Mesothelial cell of epicardium (in vitro differentiated cells): ENCODE data around the gene SORBS1. TPM values are rescaled to one million over a fixed set of nuclear protein-coding genes. Genes with fewer than 3 reads are reported as not detected.

Experiments
- DNase-seq, 2 experiments: peaks; one replicate each; pipeline ENCODE4 v3.0.0; 2021; ENCODE audit warnings: low spot score in 2 of 2; ENCODE audit not compliant: unreplicated experiment in 2 of 2
- H3K27ac Mint-ChIP-seq: 2 replicates; pipeline ENCODE4 v1.8.0; 2021; ENCODE audit warnings: mixed read lengths
- H3K27me3 Mint-ChIP-seq: 2 replicates; pipeline ENCODE4 v1.8.0; 2021; ENCODE audit warnings: low read depth, mixed read lengths
- H3K36me3 Mint-ChIP-seq: 2 replicates; pipeline ENCODE4 v1.8.0; 2021; ENCODE audit warnings: mixed read lengths
- H3K4me1 Mint-ChIP-seq: 2 replicates; pipeline ENCODE4 v1.8.0; 2021; ENCODE audit warnings: mixed read lengths
- H3K4me3 Mint-ChIP-seq: 2 replicates; pipeline ENCODE4 v1.8.0; 2021; ENCODE audit warnings: mild to moderate bottlenecking, moderate library complexity, mixed read lengths
- H3K9me3 Mint-ChIP-seq: 2 replicates; pipeline ENCODE4 v1.8.0; 2021; ENCODE audit warnings: mixed read lengths
- total RNA-seq: library from RNA; stranded (reverse); gene quantifications from 3 replicates; pipeline ENCODE4 v1.2.1, GENCODE V29; 2021
- TF ChIP-seq, protein P1 (sequence below): fragments of 200-600 bp; sonication (generic); IDR thresholded peaks from one replicate; pipeline ENCODE4 v1.5.0; 2021; ENCODE audit warnings: antibody characterized with exemption; ENCODE audit not compliant: unreplicated experiment

SORBS1 gene
- total RNA-seq, 1 donor from 2014 or later, result 24.9 TPM

DNA sequence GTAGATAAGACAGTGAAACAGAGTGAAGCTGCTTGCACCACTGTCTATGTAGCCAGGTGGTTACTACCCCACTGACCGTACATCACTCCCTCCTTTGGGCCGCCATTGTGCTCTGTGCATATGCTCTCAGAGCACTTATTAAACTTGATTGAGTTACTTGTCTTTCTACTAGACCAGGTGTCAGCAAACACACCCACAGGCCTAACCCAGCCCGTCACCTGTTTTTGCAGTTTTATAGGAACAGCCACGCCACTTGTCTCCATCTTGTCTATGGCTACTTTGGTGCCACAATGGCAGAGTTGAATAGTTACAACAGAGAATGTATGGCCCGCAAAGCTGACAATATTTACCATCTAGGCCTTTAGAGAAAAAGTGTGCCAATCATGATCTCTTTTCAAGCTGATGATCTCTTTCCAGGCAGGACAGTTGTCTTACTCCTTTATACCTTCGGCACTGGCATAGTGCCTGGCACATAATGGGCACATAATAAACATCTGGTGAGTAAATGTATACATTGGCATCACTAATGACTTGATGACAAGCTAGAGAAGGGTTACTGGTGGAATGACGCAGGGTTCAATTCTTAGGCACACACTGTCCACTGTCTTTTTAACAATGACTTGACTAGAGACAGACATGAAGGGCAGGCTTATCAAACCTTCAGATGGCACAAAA lies 36.7 kb downstream of the SORBS1 start:
- Mint-ChIP-seq H3K9me3 (no peaks in the 10 kb centered on the region), H3K27me3 (no peaks in the 10 kb centered on the region), H3K4me1 (peaks cover 3% of the 10 kb centered on the region), H3K27ac (no peak overlapping the region), H3K36me3 (no peaks in the 10 kb centered on the region), H3K4me3 (no peak overlapping the region)
- no peak for DNase-seq
- TF ChIP-seq, protein P1, sequence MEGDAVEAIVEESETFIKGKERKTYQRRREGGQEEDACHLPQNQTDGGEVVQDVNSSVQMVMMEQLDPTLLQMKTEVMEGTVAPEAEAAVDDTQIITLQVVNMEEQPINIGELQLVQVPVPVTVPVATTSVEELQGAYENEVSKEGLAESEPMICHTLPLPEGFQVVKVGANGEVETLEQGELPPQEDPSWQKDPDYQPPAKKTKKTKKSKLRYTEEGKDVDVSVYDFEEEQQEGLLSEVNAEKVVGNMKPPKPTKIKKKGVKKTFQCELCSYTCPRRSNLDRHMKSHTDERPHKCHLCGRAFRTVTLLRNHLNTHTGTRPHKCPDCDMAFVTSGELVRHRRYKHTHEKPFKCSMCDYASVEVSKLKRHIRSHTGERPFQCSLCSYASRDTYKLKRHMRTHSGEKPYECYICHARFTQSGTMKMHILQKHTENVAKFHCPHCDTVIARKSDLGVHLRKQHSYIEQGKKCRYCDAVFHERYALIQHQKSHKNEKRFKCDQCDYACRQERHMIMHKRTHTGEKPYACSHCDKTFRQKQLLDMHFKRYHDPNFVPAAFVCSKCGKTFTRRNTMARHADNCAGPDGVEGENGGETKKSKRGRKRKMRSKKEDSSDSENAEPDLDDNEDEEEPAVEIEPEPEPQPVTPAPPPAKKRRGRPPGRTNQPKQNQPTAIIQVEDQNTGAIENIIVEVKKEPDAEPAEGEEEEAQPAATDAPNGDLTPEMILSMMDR, result no peak

DNA sequence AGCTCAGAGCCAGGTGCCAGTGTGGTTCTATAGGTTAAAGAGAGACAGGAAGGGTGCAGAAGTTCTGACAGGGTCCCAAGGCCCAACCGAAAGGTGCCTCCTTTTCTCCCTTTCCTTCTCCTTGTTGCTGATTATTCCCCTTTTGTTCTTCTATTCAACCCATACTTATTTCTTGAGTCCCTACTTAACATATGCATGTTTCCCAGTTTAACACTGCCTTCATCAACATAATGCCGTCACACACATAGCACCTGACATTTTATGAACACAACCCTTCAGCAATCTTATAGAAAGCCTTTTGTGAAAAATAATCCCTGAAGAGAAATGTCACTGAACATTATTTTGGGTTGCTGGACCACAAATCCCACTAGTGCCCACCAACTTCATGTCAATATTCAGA lies 39.1 kb downstream of the SORBS1 start:
- H3K4me3 Mint-ChIP-seq, result no peak overlapping the region

GRCh38 chr10:95520617-95521016 lies 40.6 kb downstream of the SORBS1 start:
- Mint-ChIP-seq H3K4me1 (peaks cover 5% of the 10 kb centered on the region), H3K36me3 (no peaks in the 10 kb centered on the region), H3K4me3 (no peak overlapping the region), H3K27ac (no peak overlapping the region), H3K9me3 (no peaks in the 10 kb centered on the region), H3K27me3 (no peaks in the 10 kb centered on the region)
- DNase-seq, result no peak
- TF ChIP-seq, protein P1, result no peak

More for the DNA sequence above, 39.1 kb downstream of the SORBS1 start:
- no peaks in the 10 kb centered on the region for H3K36me3 Mint-ChIP-seq
- DNase-seq, result no peak
- H3K9me3 Mint-ChIP-seq, result no peaks in the 10 kb centered on the region
- no peaks in the 10 kb centered on the region for H3K27me3 Mint-ChIP-seq
- no peak overlapping the region for H3K27ac Mint-ChIP-seq
- H3K4me1 Mint-ChIP-seq, result peaks cover 5% of the 10 kb centered on the region
- TF ChIP-seq, protein P1, result no peak

DNA sequence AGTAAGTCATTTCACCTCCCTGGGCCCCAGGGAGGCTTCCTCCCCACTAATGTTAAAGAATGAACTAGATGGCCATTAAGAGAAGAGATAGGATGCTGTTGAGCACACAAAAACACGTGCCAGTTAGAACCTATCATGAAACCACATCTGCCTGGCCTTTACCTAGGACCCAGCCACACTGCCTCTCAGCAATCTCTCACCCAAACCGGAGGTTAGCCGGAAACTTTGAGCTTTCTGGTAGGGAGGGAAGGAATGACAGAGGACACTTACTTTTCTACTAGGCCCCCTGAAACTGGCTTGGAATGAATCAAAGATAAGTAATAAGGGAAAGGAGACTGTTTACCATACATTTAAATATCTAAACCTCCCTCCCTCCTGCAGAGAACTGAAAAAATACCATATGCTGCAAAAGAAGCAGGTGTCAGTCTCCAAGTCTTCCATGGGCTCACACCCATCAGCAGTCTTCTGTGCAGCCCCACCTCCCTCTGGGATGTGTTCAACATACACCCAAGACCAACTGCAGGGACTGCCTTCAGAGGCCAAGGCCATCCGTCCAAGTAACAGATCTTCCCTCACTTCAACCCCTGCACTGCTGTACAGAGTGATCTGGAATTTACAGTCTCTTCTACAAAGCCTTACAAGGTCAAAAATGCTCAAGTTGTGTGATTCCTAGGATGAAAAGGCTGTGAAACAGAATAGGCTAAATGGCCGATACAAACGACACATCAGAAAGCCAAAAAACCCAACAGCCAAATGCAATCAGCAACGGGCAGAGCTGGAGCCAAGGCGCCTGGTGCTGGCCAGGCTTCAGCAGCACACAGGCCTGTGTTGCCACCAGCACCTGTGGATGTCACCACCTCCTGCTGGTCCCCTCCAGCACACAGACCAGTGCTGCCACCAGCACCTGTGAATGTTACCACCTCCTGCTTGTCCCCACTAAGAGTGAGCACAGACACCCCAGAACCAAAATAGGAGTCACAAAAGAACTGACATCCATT lies 42.4 kb downstream of the SORBS1 start:
- Mint-ChIP-seq H3K36me3 (no peaks in the 10 kb centered on the region), H3K27me3 (no peaks in the 10 kb centered on the region), H3K9me3 (no peaks in the 10 kb centered on the region), H3K4me1 (peaks cover 5% of the 10 kb centered on the region), H3K4me3 (no peak overlapping the region), H3K27ac (no peak overlapping the region)
- no peak for DNase-seq
- TF ChIP-seq, protein P1, result no peak

GRCh38 chr10:95517536-95518454 lies 43.4 kb downstream of the SORBS1 start:
- Mint-ChIP-seq H3K27me3 (no peaks in the 10 kb centered on the region), H3K4me3 (no peak overlapping the region), H3K4me1 (peaks cover 5% of the 10 kb centered on the region), H3K9me3 (no peaks in the 10 kb centered on the region), H3K27ac (peak overlapping the region; percentile 10), H3K36me3 (no peaks in the 10 kb centered on the region)
- TF ChIP-seq, protein P1, result no peak
- no peak for DNase-seq
